Stimulated activated naive CD4-positive, alpha-beta T cell treated with Interleukin-2 at 50 U/mL for 16 hours (primary cell): ENCODE results near the gene ASB13.
A peak's percentile ranks its signal among the peaks of the same experiment; 100 is the strongest.

Experiments
- DNase-seq: peaks from one replicate; lab custom pipeline; 2025; lab: John Stamatoyannopoulos, UW

Gene ASB13

DNA sequence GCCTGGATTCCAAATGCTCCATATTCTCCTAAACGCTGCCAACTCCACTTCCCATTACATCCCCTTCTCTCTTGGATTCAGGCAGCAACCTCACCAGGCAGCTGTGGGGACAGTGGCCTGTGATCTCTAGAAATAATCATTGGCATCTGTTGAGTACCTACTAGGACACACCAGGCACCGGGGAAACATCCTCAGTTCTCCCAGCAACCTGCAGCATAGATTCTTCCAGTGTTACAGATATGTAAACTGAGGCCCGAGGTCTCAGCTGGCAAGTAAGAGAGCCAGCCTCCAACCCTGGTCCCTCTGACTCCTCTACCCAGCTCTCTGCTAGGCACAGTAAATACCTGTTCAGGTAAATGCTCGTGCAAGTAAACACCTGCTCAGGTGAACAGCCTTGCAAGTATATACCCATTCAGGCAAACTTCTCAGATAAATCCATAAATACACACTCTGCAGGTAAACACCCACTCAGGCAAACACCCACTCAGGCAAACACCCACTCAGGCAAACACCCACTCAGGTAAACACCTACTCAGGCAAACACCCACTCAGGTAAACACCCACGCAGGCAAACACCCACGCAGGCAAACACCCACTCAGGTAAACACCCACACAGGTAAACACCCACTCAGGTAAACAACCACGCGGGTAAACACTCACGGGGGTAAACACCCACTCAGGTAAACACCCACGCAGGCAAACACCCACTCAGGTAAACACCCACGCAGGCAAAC lies 18.7 kb downstream of the ASB13 start:
- no peak for DNase-seq

GRCh38 chr10:5645944-5646617 lies 20.3 kb downstream of the ASB13 start:
- DNase-seq: no peak

- DNase-seq: no peak
These were observed 21.0 kb downstream of the ASB13 start for GRCh38 chr10:5645375-5645774.

DNA sequence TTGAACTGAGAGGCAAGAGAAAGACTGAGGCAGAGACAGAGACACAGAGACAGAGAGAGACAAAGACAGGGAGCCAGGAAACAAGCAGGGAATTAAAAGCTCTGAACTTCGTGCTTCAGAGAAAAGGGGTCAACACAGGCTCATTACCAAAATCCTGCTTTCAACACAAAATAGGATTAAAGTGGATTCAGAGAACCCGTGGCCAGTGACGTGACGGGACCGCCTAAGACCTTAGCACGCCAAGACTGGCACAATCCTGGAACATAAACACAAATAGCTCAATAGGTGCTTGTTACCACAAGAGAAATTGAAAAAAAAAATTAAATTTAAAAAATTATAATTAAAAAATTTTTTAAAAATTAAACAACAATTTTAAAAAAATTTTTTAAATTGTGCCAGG lies 21.5 kb downstream of the ASB13 start:
- no peak for DNase-seq

- no peak for DNase-seq
These were observed 22.9 kb downstream of the ASB13 start for GRCh38 chr10:5643346-5644067.

DNA sequence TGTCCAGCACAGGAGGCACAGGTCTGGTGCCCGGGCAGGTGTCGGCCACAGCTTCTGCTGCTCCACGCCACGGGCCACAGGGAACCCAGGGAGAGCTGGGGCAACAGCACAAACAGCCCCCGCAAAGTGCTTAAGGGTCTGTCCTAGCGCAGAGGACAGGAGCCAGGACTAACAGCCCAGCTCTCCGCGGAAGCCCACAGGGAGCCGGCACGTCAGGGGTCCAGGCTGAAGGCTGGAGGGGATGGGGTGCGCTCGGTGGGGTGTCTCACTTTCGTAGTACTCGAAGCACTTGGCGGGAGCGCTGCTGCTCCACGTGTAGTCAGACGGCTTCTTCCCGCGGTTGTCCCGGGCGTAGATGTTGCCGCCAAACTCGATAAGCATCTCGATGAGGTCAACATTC lies 24.9 kb downstream of the ASB13 start:
- DNase-seq: no peak

DNA sequence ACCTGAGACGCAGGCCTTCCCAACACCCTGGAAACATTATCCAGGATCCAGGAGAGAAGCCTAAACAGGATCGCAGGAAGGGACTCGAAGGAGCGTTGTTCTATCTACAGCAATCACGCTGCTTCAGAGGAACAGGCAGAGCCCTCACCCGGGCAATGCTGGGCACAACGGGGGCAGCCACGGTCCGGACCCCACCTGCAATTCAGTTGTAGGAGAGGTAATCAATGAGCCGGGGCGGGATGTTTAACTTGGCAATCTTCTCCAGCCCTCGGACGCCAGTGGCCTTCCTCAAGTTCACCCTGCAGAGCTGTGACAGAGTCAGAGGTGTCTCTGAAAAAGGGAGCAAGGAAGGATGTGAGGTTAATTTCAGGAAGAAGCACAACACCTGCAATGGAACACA lies 25.9 kb downstream of the ASB13 start:
- DNase-seq: no peak

GRCh38 chr10:5640036-5640435 lies 26.4 kb downstream of the ASB13 start:
- no peak for DNase-seq

GRCh38 chr10:5639066-5639465 lies 27.3 kb downstream of the ASB13 start:
- no peak for DNase-seq

DNA sequence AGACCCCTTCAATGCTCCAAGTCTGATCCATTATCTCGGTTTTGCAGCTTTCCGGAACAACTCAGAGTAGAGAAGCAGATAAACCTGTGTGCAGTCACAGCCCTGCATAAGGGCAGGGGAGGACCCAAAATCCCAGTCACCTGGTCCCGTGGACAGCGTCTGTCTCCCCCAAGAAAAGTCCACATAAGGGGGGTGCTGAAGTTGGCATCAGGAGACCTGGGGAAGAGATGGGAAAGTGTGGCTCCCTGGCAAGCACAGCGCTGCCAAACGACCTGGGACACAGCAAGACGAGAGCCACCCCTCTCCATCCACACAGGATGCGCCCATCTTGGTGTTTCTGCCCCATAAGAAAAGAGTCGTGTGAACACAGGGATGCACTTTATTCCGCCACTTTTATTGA lies 27.9 kb downstream of the ASB13 start:
- DNase-seq: no peak

- no peak for DNase-seq
These were observed 31.5 kb downstream of the ASB13 start for GRCh38 chr10:5634918-5635317.

- DNase-seq: no peak
These were observed 33.1 kb downstream of the ASB13 start for GRCh38 chr10:5633166-5633749.

- DNase-seq: no peak
These were observed 33.9 kb downstream of the ASB13 start for GRCh38 chr10:5632446-5632845.

DNA sequence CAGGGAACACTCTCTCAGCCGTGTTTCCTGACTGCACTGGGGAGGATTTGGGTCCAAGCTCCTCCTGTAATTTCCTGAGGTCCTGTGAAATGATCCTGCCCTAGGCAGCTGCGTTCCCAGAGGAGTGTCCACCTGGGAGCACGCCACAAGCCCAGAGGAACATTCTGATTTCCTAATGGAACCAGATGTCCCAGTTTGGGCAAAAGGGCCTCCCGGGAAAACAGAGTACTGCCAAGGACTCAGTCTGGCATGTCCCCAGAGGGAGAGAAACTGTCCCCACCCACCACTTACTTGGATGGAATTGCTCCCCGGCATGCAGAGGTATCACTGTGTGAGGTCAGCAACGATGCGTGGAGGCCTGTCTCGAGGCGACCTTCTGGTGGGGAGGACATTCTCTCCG lies 34.5 kb downstream of the ASB13 start:
- no peak for DNase-seq

DNA sequence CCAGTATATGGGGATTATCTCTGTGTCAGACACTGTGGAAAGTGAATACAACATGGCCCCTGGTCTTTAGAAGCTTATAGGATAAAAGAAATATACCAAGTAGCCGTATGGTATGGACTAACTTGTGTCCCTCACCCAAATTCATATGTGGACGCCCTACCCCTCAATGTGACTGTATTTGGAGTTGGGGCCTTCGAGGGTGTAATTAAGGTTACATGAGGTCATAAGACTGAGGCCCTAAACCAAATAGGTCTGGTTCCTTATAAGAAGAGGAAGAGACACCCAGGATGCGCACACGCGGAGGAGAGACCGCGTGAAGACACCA lies 36.3 kb downstream of the ASB13 start:
- DNase-seq: no peak

DNA sequence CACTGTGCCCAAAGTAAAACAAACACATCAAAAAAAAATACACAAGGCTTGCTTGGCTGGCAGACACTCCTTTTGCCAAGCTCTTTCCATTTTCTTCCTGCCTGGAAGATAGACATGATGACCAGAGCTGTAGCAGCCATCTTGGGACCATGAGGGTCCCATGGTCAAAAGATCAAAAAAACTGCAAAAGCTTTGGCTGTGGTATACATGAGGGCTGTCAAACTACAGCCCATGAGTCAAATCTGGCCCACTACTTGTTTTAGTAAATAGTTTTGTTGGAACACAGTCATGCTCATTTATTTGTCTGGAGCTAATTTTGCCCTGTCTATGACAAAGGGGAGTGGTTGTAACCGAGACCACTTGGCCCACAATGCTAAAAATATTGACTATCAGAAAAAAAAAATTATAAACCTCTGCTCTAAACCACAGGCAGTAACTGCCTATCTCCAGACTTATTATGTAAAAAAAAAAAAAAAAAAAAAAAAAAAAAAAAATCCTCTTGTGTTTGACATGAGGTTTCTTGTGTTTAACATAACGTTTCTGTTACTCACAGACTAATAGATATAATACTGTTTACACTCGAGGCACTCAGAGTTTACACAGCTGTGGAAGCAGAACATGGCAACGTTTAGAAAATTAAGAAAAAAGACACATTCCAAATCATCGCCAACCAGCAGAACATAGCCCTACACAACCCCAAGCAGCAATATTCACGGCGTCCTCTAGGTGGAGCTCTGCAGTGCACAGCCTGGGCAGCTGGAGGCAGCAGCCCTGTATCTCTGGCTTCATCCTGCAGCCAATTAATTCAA lies 36.9 kb downstream of the ASB13 start:
- peak; percentile 63 for DNase-seq

DNA sequence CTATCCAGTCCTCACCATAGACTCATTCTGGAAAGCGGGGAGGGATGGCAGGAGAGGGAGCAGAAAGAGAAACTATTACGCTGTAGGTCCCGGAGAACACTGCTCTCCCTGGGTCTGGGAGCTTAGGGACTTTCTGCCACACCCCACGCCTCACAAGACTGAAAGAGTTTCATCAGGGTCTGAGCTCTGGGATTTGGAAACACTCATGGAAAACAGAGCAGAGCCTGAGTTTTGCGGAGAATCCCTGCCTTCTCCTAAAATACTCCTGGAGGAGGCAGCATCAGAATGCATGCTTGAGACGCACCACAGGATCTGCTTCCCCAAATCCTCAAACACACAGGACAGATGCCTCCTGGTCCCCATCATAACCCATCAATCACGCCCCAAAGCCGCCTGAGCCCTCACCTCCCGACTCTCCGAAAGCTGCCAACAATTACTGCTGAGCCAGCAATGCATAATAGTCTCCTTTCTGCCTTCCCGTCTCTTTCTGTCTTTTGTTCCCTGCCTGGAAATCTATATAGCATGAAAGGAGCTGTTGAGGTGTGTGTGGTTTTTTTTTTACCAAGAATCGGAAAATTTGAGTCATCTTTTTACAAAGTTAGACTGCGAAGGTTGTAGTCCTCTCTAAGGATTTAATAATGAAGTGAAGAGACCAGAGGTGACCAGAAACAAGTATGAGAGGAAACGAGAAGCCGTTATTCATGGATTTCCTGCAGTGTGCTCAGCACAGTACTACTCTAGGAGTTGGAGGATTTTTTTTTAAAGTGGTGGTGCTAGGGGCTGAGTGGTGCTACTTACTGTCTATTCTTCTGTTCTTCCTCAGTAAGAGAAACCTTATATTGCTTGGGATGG lies 37.7 kb downstream of the ASB13 start:
- DNase-seq: no peak

- no peak for DNase-seq
These were observed 38.8 kb downstream of the ASB13 start for GRCh38 chr10:5627486-5628044.

- no peak for DNase-seq
These were observed 40.2 kb downstream of the ASB13 start for GRCh38 chr10:5625992-5626777.

GRCh38 chr10:5624701-5625100 lies 41.7 kb downstream of the ASB13 start:
- no peak for DNase-seq
